Ascending aorta (tissue), 2 donors: ENCODE results near the gene AP1B1. TPM values are rescaled to one million over a fixed set of nuclear protein-coding genes. Genes with fewer than 3 reads are reported as not detected.

Experiments
- DNase-seq, 2 donors: peaks; one replicate each; pipeline ENCODE4 v3.0.0-alpha.2; 2019; ENCODE audit warnings: low spot score in 2 of 2
- H3K27ac ChIP-seq, 2 donors: fragments of 200-600 bp; sonication (generic); one replicate each; pipeline ENCODE4 v1.5.1; 2016 to 2017; ENCODE audit warnings: mild to moderate bottlenecking in 1 of 2
- H3K27me3 ChIP-seq: fragments of 200-600 bp; sonication (generic); one replicate; pipeline ENCODE4 v1.5.1; 2017
- H3K36me3 ChIP-seq, 2 donors: fragments of 200-600 bp; sonication (generic); one replicate each; pipeline ENCODE4 v1.5.1; 2016
- H3K4me1 ChIP-seq, 2 donors: fragments of 200-600 bp; sonication (generic); one replicate each; pipeline ENCODE4 v1.5.1; 2016 to 2017; ENCODE audit warnings: mild to moderate bottlenecking in 1 of 2
- H3K4me3 ChIP-seq, 2 donors: fragments of 200-600 bp; sonication (generic); one replicate each; pipeline ENCODE4 v1.5.1; 2016 to 2017; ENCODE audit warnings: mild to moderate bottlenecking in 1 of 2
- H3K9me3 ChIP-seq, 2 donors: fragments of 200-600 bp; sonication (generic); one replicate each; pipeline ENCODE4 v1.5.1; 2016
- intact Hi-C: fragments of 100-400 bp; cut with DNase I; formaldehyde crosslinking; loops from one replicate; pipeline ENCODE4 v1.15.1; 2023
- total RNA-seq: library from RNA; depleted of rRNA; stranded (reverse); fragments of >200 nt; gene quantifications from one replicate; pipeline ENCODE4 v1.1.0, GENCODE V29; 2016
- TF ChIP-seq, protein P1 (sequence below), 3 experiments: fragments of 200-600 bp in 2 of 3; fragments of 450-650 bp in 1 of 3; sonication (generic) in 2 of 3; IDR thresholded peaks; one replicate each; pipeline ENCODE4 v1.5.1; 2016 to 2019; ENCODE audit warnings: antibody characterized with exemption in 3 of 3, mild to moderate bottlenecking in 1 of 3, moderate library complexity in 1 of 3

Gene AP1B1
- total RNA-seq: 86.4 TPM

DNA sequence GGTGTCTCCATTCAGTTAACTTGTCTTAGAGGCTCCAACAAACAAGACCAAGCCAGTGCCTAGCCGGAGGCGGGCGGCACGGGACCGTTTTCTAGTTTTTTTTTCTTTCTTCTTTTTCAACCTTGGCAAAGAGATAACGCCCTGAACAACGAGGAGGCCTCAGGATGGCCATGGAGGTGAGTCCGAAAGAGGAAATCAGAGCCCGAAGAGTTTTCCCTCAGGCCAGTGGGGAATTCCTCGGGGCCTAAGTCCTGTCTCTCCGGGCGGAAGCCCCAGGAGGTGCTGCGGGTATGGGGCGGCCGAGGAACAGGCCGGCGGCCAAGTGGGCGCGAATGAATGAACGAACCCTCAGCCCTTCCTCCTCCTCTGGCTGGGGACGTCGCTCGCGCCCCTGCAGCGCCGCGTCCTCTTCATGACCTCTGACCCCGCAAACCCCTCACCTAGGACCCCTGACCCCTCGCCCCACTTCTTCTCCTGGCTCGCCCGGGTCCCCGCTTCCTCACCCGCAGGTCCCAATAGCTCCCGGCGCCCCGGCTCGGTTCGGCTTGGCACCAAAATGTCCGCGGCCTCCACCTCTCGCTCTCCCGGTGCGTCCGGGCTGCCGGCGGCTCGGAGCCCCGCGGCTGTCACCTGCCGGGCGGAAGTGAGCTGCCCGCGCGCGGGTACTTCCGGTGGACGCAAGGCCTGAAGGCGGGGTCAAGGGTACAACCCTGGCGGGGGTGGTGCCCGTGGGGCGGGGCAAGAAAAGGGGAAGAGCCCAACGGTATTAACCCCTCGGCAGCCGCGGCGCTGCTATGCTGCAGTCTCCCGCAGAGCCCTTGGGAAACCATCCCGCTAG lies at the start of gene AP1B1:
TSS of gene AP1B1 (minus strand) at position 650 of the 838 bp plus-strand sequence. CDS start 21,327 bp downstream, outside the sequence.
- no peaks in the 10 kb centered on the region for H3K36me3 ChIP-seq
- peak within 1 kb of the TSS; percentile 78 to 79 for H3K27ac ChIP-seq
- peak within 1 kb of the TSS; percentile 71 to 88 for H3K4me3 ChIP-seq
- no peaks in the 10 kb centered on the region for H3K9me3 ChIP-seq
- intact Hi-C loops: no loop called here
- DNase-seq: peak; percentile 67 to 96
- TF ChIP-seq, protein P1, sequence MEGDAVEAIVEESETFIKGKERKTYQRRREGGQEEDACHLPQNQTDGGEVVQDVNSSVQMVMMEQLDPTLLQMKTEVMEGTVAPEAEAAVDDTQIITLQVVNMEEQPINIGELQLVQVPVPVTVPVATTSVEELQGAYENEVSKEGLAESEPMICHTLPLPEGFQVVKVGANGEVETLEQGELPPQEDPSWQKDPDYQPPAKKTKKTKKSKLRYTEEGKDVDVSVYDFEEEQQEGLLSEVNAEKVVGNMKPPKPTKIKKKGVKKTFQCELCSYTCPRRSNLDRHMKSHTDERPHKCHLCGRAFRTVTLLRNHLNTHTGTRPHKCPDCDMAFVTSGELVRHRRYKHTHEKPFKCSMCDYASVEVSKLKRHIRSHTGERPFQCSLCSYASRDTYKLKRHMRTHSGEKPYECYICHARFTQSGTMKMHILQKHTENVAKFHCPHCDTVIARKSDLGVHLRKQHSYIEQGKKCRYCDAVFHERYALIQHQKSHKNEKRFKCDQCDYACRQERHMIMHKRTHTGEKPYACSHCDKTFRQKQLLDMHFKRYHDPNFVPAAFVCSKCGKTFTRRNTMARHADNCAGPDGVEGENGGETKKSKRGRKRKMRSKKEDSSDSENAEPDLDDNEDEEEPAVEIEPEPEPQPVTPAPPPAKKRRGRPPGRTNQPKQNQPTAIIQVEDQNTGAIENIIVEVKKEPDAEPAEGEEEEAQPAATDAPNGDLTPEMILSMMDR (IDR thresholded peaks at IDR 0.05): no peak
- peaks cover 0 to 12% of the 10 kb centered on the region in 2 donors for H3K4me1 ChIP-seq
- H3K27me3 ChIP-seq: no peaks in the 10 kb centered on the region

- DNase-seq: no peak
- intact Hi-C loops: no loop called here
- Histone ChIP-seq H3K27me3 (no peaks in the 10 kb centered on the region), H3K9me3 (no peaks in the 10 kb centered on the region), H3K27ac (no peak overlapping the region), H3K36me3 (no peaks in the 10 kb centered on the region), H3K4me3 (no peak overlapping the region), H3K4me1 (no peaks in the 10 kb centered on the region)
- TF ChIP-seq, protein P1 (IDR thresholded peaks at IDR 0.05): no peak
Observed at GRCh38 chr22:29435236-29436136, 47.1 kb upstream of the AP1B1 start.

GRCh38 chr22:29434288-29434687 lies 45.9 kb upstream of the AP1B1 start:
- Histone ChIP-seq H3K4me1 (no peaks in the 10 kb centered on the region), H3K4me3 (no peak overlapping the region), H3K27ac (no peak overlapping the region), H3K9me3 (no peaks in the 10 kb centered on the region), H3K27me3 (no peaks in the 10 kb centered on the region), H3K36me3 (no peaks in the 10 kb centered on the region)
- intact Hi-C loops: no loop called here
- TF ChIP-seq, protein P1 (IDR thresholded peaks at IDR 0.05): no peak
- no peak for DNase-seq

GRCh38 chr22:29433856-29434255 lies 45.5 kb upstream of the AP1B1 start:
- Histone ChIP-seq H3K36me3 (no peaks in the 10 kb centered on the region), H3K4me3 (no peak overlapping the region), H3K27ac (no peak overlapping the region), H3K27me3 (no peaks in the 10 kb centered on the region), H3K9me3 (no peaks in the 10 kb centered on the region), H3K4me1 (no peaks in the 10 kb centered on the region)
- intact Hi-C loops: no loop called here
- no peak for DNase-seq
- TF ChIP-seq, protein P1 (IDR thresholded peaks at IDR 0.05): no peak

DNA sequence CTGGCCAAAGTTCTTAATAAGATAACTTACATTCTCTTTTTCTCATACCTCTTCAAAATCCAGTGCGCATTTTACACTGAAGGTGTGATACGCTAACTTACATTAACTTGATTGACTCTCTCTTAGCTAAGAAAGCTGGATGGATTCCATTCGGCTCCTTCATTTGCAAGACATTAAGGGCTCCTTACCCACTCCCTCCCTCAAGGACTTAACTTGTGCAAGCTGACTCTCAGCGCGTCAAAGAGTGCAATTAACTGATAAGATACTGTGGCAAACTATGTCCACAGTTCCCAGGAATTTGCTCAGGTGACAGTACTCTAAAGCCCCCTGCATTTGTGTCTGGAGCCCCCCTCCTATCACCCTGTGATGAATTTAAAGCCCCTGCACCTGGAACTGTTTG lies 43.6 kb upstream of the AP1B1 start:
- no peak overlapping the region for H3K27ac ChIP-seq
- H3K27me3 ChIP-seq: no peaks in the 10 kb centered on the region
- intact Hi-C loops: no loop called here
- H3K4me3 ChIP-seq: no peak overlapping the region
- H3K36me3 ChIP-seq: no peaks in the 10 kb centered on the region
- DNase-seq: no peak
- H3K4me1 ChIP-seq: no peaks in the 10 kb centered on the region
- TF ChIP-seq, protein P1 (IDR thresholded peaks at IDR 0.05): no peak
- H3K9me3 ChIP-seq: no peaks in the 10 kb centered on the region
